ENCODE measurements around the gene SUPT7L. TPM values are rescaled to one million over a fixed set of nuclear protein-coding genes. Genes with fewer than 3 reads are reported as not detected.

The SUPT7L gene
- total RNA-seq, 2 experiments from 2014 or later = 33.0 to 33.6 TPM

DNA sequence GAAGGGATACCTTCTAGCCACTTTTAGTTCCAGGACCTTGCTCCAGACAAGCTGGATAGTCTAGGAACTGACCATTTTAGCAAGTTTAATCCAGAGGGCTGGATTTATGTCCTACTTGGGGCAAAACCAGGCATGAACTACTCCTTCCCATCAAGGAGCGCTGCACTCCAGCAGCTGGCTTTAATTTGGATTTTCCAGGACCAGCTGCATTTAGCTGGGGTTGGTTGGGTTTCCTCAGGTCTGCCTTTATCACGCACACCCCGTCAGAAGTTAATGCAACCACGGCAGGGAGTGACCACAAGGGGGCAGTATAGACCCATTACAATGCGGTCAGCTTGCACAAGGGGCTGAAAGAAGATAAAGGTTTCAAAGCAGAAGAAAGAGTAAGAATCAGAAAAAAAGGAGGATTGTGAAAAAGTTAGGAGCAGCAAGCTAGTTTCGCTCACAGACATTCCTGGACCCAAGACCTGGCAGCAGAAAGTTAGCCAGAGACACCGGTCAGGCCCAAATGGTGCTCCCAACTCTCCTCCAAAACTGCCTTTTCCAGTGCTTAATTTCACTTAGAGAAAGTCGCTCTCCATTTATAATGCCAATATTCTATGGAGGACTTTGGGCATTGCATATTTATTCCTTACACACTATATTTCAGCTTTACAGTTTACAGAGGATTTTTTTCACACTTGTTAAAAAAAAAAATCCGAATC, 40.4 kb upstream of the SUPT7L start:
- ChIA-PET CTCF (ENCODE audit: unreplicated experiment) (no interaction called here), POLR2A (interaction anchor here (0.6 kb wide), 1 partner anchor 14 kb away, joined by 3 read pairs; no protein-coding TSS in a partner anchor)
- TF ChIP-seq, protein P1, sequence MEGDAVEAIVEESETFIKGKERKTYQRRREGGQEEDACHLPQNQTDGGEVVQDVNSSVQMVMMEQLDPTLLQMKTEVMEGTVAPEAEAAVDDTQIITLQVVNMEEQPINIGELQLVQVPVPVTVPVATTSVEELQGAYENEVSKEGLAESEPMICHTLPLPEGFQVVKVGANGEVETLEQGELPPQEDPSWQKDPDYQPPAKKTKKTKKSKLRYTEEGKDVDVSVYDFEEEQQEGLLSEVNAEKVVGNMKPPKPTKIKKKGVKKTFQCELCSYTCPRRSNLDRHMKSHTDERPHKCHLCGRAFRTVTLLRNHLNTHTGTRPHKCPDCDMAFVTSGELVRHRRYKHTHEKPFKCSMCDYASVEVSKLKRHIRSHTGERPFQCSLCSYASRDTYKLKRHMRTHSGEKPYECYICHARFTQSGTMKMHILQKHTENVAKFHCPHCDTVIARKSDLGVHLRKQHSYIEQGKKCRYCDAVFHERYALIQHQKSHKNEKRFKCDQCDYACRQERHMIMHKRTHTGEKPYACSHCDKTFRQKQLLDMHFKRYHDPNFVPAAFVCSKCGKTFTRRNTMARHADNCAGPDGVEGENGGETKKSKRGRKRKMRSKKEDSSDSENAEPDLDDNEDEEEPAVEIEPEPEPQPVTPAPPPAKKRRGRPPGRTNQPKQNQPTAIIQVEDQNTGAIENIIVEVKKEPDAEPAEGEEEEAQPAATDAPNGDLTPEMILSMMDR (conservative IDR thresholded peaks at IDR 0.05; ENCODE audit: low read length) = peak; percentile 97
- no peak for TF ChIP-seq EZH2phosphoT487 (IDR thresholded peaks at IDR 0.05; ENCODE audit: borderline replicate concordance, low read depth, low read length)
- Histone ChIP-seq H3K4me1 (ENCODE audit: insufficient read depth, low read length, poor library complexity, severe bottlenecking) (no peaks in the 10 kb centered on the region), H3K4me3 (ENCODE audit: low read depth, low read length, poor library complexity, severe bottlenecking) (no peak overlapping the region), H3K27ac (ENCODE audit: low read depth, low read length, poor library complexity, severe bottlenecking) (no peak overlapping the region), H3K36me3 (ENCODE audit: insufficient read depth, low read length) (no peaks in the 10 kb centered on the region), H3K9me2 (ENCODE audit: insufficient read depth, low read length) (no peaks in the 10 kb centered on the region), H3K4me2 (ENCODE audit: low read length) (no peak overlapping the region), H4K20me1 (ENCODE audit: insufficient read depth, low read length) (no peaks in the 10 kb centered on the region), H3K79me2 (ENCODE audit: insufficient read depth, low read depth, low read length) (no peaks in the 10 kb centered on the region), H3K9me3 (ENCODE audit: low read length) (no peaks in the 10 kb centered on the region), H2AFZ (ENCODE audit: low read length) (no peak overlapping the region)
- intact Hi-C loops (cut with micrococcal nuclease; ENCODE audit: unreplicated experiment) = loop anchor here (5.0 kb wide), 1 partner anchor 749 kb away; no protein-coding TSS in a partner anchor
- DNase-seq (ENCODE audit: low spot score) = peak; percentile 79
- no TSS peak for BruUV-seq (replicated peaks)

DNA sequence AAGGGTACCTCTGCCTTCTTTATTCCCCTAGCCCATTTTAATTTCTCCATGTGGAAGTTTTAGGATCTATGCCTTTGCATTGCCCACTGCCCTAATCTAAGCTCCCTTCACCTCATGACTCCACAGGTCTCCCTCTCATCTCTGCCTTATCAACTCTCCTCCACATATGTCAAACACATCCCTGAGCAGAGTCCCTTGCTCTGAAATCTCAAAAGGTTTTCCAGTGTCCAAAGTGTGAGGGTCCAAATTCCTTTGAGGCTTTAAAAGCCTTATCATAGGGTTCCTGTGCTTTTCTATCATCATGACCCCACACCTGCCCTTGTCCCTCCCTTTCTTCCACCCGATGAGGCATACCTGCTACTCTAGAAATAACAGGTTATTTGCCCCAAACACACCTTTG, 38.9 kb upstream of the SUPT7L start:
- Histone ChIP-seq H3K36me3 (ENCODE audit: insufficient read depth, low read length) (no peaks in the 10 kb centered on the region), H3K4me3 (ENCODE audit: low read depth, low read length, poor library complexity, severe bottlenecking) (no peak overlapping the region), H3K79me2 (ENCODE audit: insufficient read depth, low read depth, low read length) (no peaks in the 10 kb centered on the region), H3K4me1 (ENCODE audit: insufficient read depth, low read length, poor library complexity, severe bottlenecking) (no peaks in the 10 kb centered on the region), H3K9me3 (ENCODE audit: low read length) (no peaks in the 10 kb centered on the region), H4K20me1 (ENCODE audit: insufficient read depth, low read length) (no peaks in the 10 kb centered on the region), H3K9me2 (ENCODE audit: insufficient read depth, low read length) (no peaks in the 10 kb centered on the region), H3K27ac (ENCODE audit: low read depth, low read length, poor library complexity, severe bottlenecking) (no peak overlapping the region), H2AFZ (ENCODE audit: low read length) (no peak overlapping the region), H3K4me2 (ENCODE audit: low read length) (no peak overlapping the region)
- intact Hi-C loops (cut with micrococcal nuclease; ENCODE audit: unreplicated experiment) = loop anchor here (5.0 kb wide), 1 partner anchor 750 kb away; no protein-coding TSS in a partner anchor
- ChIA-PET POLR2A (no interaction called here), CTCF (ENCODE audit: unreplicated experiment) (no interaction called here)
- no peak for DNase-seq (ENCODE audit: low spot score)
- BruUV-seq (replicated peaks) = no TSS peak
- TF ChIP-seq, protein P1 (conservative IDR thresholded peaks at IDR 0.05; ENCODE audit: low read length) = no peak
- TF ChIP-seq EZH2phosphoT487 (IDR thresholded peaks at IDR 0.05; ENCODE audit: borderline replicate concordance, low read depth, low read length) = no peak

DNA sequence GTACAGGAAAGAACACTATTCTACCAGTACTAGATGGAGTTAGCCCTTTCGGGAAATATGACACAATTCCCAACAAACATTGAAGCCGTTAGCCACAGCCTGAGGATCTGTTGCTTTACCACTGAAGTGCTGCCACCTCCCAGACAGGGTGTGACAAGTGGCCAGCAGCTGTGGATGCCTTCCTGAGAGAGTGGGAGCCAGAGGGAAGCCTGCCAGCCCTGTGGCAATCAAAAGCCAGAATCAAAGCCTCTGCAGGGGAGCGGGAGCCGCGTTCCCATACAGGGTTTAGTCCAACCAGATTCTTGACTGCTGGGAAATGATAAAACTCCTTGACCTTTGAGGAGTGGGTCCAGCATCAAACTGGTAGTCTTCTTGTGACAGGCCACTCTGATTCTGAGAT, 38.3 kb upstream of the SUPT7L start:
- no peak overlapping the region for H3K27ac ChIP-seq (ENCODE audit: low read depth, low read length, poor library complexity, severe bottlenecking)
- H2AFZ ChIP-seq (ENCODE audit: low read length) = no peak overlapping the region
- H3K4me1 ChIP-seq (ENCODE audit: insufficient read depth, low read length, poor library complexity, severe bottlenecking) = no peaks in the 10 kb centered on the region
- TF ChIP-seq, protein P1 (conservative IDR thresholded peaks at IDR 0.05; ENCODE audit: low read length) = no peak
- no peak for TF ChIP-seq EZH2phosphoT487 (IDR thresholded peaks at IDR 0.05; ENCODE audit: borderline replicate concordance, low read depth, low read length)
- no peaks in the 10 kb centered on the region for H3K9me3 ChIP-seq (ENCODE audit: low read length)
- no peak overlapping the region for H3K4me3 ChIP-seq (ENCODE audit: low read depth, low read length, poor library complexity, severe bottlenecking)
- no peak for DNase-seq (ENCODE audit: low spot score)
- no peaks in the 10 kb centered on the region for H3K9me2 ChIP-seq (ENCODE audit: insufficient read depth, low read length)
- H3K79me2 ChIP-seq (ENCODE audit: insufficient read depth, low read depth, low read length) = no peaks in the 10 kb centered on the region
- POLR2A ChIA-PET = no interaction called here
- peaks cover under 1% of the 10 kb centered on the region; the same call in 1 of the 2 replicates for H3K36me3 ChIP-seq (ENCODE audit: insufficient read depth, low read length)
- H4K20me1 ChIP-seq (ENCODE audit: insufficient read depth, low read length) = no peaks in the 10 kb centered on the region
- intact Hi-C loops (cut with micrococcal nuclease; ENCODE audit: unreplicated experiment) = loop anchor here (5.0 kb wide), 1 partner anchor 751 kb away; no protein-coding TSS in a partner anchor
- no peak overlapping the region for H3K4me2 ChIP-seq (ENCODE audit: low read length)
- BruUV-seq (replicated peaks) = no TSS peak
- CTCF ChIA-PET (ENCODE audit: unreplicated experiment) = no interaction called here
